Right renal pelvis (tissue), 4 donors: ENCODE measurements around the gene HAGHL. TPM values are rescaled to one million over a fixed set of nuclear protein-coding genes. Genes with fewer than 3 reads are reported as not detected.
"Not testable (repeated sequence)": the region's sequence is repeated elsewhere in the genome, so short reads cannot be mapped to it uniquely, and the experiment has no call there.

ENCODE experiments used
- DNase-seq, 4 donors: peaks; one replicate each; pipeline ENCODE4 v3.0.0-alpha.2; 2013; ENCODE audit warnings: low read depth in 4 of 4, low spot score in 3 of 4, missing footprints in 1 of 4
- polyA plus RNA-seq, 4 donors: library from polyadenylated mRNA; unstranded; fragments of 120-200 nt; gene quantifications; one replicate each; pipeline ENCODE4 v1.2.1, GENCODE V29; 2013; ENCODE audit not compliant: insufficient read length in 4 of 4

The HAGHL gene
- polyA plus RNA-seq, 4 donors = 3.1 to 7.3 (median 3.2) TPM

- no peak for DNase-seq
These were observed 23.6 kb downstream of the HAGHL start for GRCh38 chr16:750485-750884.

GRCh38 chr16:751152-752006 is 24.5 kb downstream of the HAGHL start:
- DNase-seq = no peak

- DNase-seq = no peak
These were observed 25.1 kb downstream of the HAGHL start for GRCh38 chr16:752007-752312.

- not testable (repeated sequence) for DNase-seq
These were observed 27.3 kb downstream of the HAGHL start for GRCh38 chr16:754121-754607.

GRCh38 chr16:754656-755055 is 27.8 kb downstream of the HAGHL start:
- DNase-seq = no peak

GRCh38 chr16:756428-756827 is 29.5 kb downstream of the HAGHL start:
- DNase-seq = no peak

- no peak for DNase-seq
These were observed 32.4 kb downstream of the HAGHL start for GRCh38 chr16:759110-759910.

GRCh38 chr16:760065-760464 is 33.2 kb downstream of the HAGHL start:
- no peak for DNase-seq

GRCh38 chr16:760545-761343 is 33.8 kb downstream of the HAGHL start, which contains the start of gene MSLN:
TSS of gene MSLN (plus strand) at chr16:760734. CDS start at chr16:762681, 1,947 bp downstream.
- no peak for DNase-seq

- no peak for DNase-seq
These were observed 35.0 kb downstream of the HAGHL start for GRCh38 chr16:761625-762513.

GRCh38 chr16:762595-763268 is 35.8 kb downstream of the HAGHL start:
- no peak for DNase-seq

- DNase-seq = no peak
These were observed 36.7 kb downstream of the HAGHL start for GRCh38 chr16:763369-764183.

- no peak for DNase-seq
These were observed 37.4 kb downstream of the HAGHL start for GRCh38 chr16:764184-764750.

- DNase-seq = no peak
These were observed 38.1 kb downstream of the HAGHL start for GRCh38 chr16:764848-765487.

- DNase-seq = no peak
These were observed 38.6 kb downstream of the HAGHL start for GRCh38 chr16:765488-765865.

GRCh38 chr16:766008-766819 is 39.3 kb downstream of the HAGHL start:
- DNase-seq = no peak
